HG03558 (cell line): ENCODE measurements around the gene FAM120AOS.

Experiments
- ATAC-seq: cut with Tn5 transposase; IDR thresholded peaks from one replicate; pipeline ENCODE4 v1.9.1; 2021; ENCODE audit warnings: moderate number of reproducible peaks; ENCODE audit not compliant: unreplicated experiment; ENCODE audit errors: extremely low read depth

FAM120AOS gene

DNA sequence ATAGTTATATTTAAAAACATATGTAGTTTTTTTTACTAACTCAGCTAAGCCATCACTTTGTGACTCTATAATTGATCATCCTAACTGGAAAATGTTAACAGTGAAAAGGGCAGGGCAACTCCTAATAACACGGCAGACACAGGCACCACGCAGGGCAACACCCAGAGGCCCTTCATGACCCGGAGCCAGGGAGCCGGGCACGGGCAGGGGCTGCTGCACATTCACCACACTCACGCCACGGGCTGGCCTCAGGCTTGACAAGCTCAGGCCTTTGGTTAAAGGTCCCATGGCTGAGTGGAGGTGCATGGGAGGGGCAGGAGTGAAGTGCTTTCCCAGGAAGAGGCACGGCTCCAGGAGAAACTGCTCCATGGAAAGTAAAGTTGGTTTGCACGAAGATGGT lies 54.9 kb downstream of the FAM120AOS start:
- ATAC-seq = no peak

GRCh38 chr9:93397661-93398373 lies 55.6 kb downstream of the FAM120AOS start:
- ATAC-seq = no peak
